Heart left ventricle (tissue), 16 donors: ENCODE measurements around the gene GRB2. TPM values are rescaled to one million over a fixed set of nuclear protein-coding genes. Genes with fewer than 3 reads are reported as not detected.

ENCODE experiments used
- ATAC-seq, 4 donors: fragments of 200-7000 bp; cut with Tn5 transposase; one replicate each; pipeline ENCODE4 v1.9.1; 2020 to 2022; ENCODE audit warnings: moderate library complexity in 4 of 4, mild to moderate bottlenecking in 3 of 4, moderate number of reproducible peaks in 1 of 4
- DNase-seq, 5 donors: peaks; one replicate each; pipeline ENCODE4 v3.0.0-alpha.2; 2020
- H3K27ac ChIP-seq, 12 donors: fragments of 200-600 bp; sonication (generic) in 4 of 12; one replicate each; pipeline versions ENCODE4 v1.5.0 to v1.8.0; 2016 to 2022; ENCODE audit warnings: mild to moderate bottlenecking in 2 of 12
- H3K27me3 ChIP-seq, 9 donors: fragments of 200-600 bp; sonication (generic) in 2 of 9; one replicate each; pipeline versions ENCODE4 v1.5.1 to v1.8.0; 2016 to 2022; ENCODE audit warnings: mild to moderate bottlenecking in 3 of 9
- H3K36me3 ChIP-seq, 9 donors: fragments of 200-600 bp; sonication (generic) in 2 of 9; one replicate each; pipeline versions ENCODE4 v1.5.0 to v1.8.0; 2018 to 2022; ENCODE audit warnings: mild to moderate bottlenecking in 2 of 9
- H3K4me1 ChIP-seq, 12 donors: fragments of 200-600 bp; sonication (generic) in 4 of 12; one replicate each; pipeline versions ENCODE4 v1.5.0 to v1.8.0; 2016 to 2022; ENCODE audit warnings: mild to moderate bottlenecking in 3 of 12
- H3K4me3 ChIP-seq, 12 donors: fragments of 200-600 bp; sonication (generic) in 4 of 12; one replicate each; pipeline versions ENCODE4 v1.5.0 to v1.8.0; 2017 to 2022; ENCODE audit warnings: mild to moderate bottlenecking in 9 of 12, moderate library complexity in 4 of 12
- H3K9me3 ChIP-seq, 12 donors: fragments of 200-600 bp; sonication (generic) in 4 of 12; one replicate each; pipeline versions ENCODE4 v1.5.0 to v1.8.0; 2016 to 2022; ENCODE audit warnings: mild to moderate bottlenecking in 1 of 12
- POLR2A ChIP-seq, 2 donors: fragments of 450-650 bp; IDR thresholded peaks; one replicate each; pipeline ENCODE4 v1.6.1; 2017; ENCODE audit warnings: antibody characterized with exemption in 2 of 2, mild to moderate bottlenecking in 2 of 2, moderate library complexity in 2 of 2
- WGBS, 4 donors: extraction: QIAGEN DNeasy Blood & Tissue Kit in 2 of 4; methylation state at CpG; one replicate each; pipeline versions ENCODE4 v1.1.5 to v1.1.7; 2013 to 2018; 5-methylcytosine and 5-hydroxymethylcytosine counted together
- intact Hi-C, 10 donors: fragments of 100-400 bp; cut with DNase I; formaldehyde crosslinking; loops; one replicate each; pipeline versions ENCODE4 v1.11.1 to v1.14.2; 2022
- polyA plus RNA-seq, 2 donors: library from polyadenylated mRNA; stranded (reverse); fragments of 200-250 nt; gene quantifications; one replicate each; pipeline ENCODE4 v1.2.3, GENCODE V29; 2013
- total RNA-seq, 9 donors: library from RNA; depleted of rRNA in 2 of 9; stranded (reverse); fragments of >200 nt in 2 of 9; fragmentation: NEBNext Ultra II Directional in 3 of 9; extraction: Animal tissue kit (Norgen Biotek cat#: 25700) in 3 of 9; gene quantifications; one replicate each; pipeline versions ENCODE4 v1.1.0 to v1.2.4, GENCODE V29; 2016 to 2023
- TF ChIP-seq, protein P1 (sequence below), 12 donors: fragments of 200-600 bp; sonication (generic) in 4 of 12; IDR thresholded peaks; one replicate each; pipeline versions ENCODE4 v1.5.0 to v1.8.0; 2018 to 2022; ENCODE audit warnings: antibody characterized with exemption in 12 of 12, mild to moderate bottlenecking in 5 of 12
- donor health status: ischemic (EF 13 %, LVEDD 7.1; RV severe dilation, severe dysfunction).
- donor health status: healthy with polysubstance abuse.
- donor health status: DM: no; HTN: yes; CAD: no.
- donor health status: DM: no; HTN: no; CAD: no.
- donor health status: ischemic (EF 25% LVEDD 6.9; RV normal size, moderate dysfunction).
- donor health status: ischemic (EF 25% LVEDD 5.7; RV mildly dilated, moderate dysfunction).
- donor health status: healthy.
- donor health status: DM: yes; HTN: yes; CAD: no.
- donor health status: ischemic (EF 35%, LVEDD 5.7; RV mildly dilated, moderate dysfunction).
- donor health status: nonischemic (EF 11% LVEDD 7.7; RV severe dilation, severe dysfunction).
- donor health status: DM: yes; HTN: yes; CAD: no.
- donor health status: PGD.
- donor health status: ischemic (EF 29% LVEDD 5.4; RV normal size, mild dysfunction).
- donor health status: nonischemic (EF 23%, LVEDD 6.1; RV moderate dilation, normal function).

The GRB2 gene
- total and polyA plus RNA-seq, 11 donors = 24.5 to 145 (median 67.7) TPM

DNA sequence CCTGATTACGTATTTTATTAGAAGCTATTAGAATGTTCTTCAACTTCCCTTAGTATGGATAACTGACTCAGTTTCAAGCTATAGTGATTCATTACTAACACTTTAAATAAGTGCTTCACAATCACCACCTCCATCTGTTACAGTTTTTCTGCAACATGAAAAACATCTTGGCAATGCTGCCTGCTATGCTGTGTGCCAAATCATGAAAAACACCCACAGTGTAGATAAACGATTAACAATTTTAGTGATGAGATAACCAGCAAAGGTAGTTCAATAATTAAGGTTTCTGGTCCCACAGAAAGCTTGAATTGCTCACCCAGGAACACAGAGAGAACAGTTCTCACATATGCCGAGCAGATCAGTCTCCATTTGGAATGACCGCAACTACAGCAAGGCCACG, 64.8 kb downstream of the GRB2 start:
- Histone ChIP-seq H3K4me3 (no peak overlapping the region), H3K27me3 (no peaks in the 10 kb centered on the region), H3K9me3 (no peaks in the 10 kb centered on the region), H3K27ac (peak overlapping the region in 1 of 12 donors; percentile 40), H3K36me3 (peaks cover 0 to 6% (median 0%) of the 10 kb centered on the region in 9 donors), H3K4me1 (peaks cover 0 to 97% (median 29%) of the 10 kb centered on the region in 12 donors)
- no peak for ATAC-seq
- no peak for DNase-seq
- intact Hi-C loops = no loop called here
- no peak for TF ChIP-seq POLR2A (IDR thresholded peaks at IDR 0.05)
- TF ChIP-seq, protein P1, sequence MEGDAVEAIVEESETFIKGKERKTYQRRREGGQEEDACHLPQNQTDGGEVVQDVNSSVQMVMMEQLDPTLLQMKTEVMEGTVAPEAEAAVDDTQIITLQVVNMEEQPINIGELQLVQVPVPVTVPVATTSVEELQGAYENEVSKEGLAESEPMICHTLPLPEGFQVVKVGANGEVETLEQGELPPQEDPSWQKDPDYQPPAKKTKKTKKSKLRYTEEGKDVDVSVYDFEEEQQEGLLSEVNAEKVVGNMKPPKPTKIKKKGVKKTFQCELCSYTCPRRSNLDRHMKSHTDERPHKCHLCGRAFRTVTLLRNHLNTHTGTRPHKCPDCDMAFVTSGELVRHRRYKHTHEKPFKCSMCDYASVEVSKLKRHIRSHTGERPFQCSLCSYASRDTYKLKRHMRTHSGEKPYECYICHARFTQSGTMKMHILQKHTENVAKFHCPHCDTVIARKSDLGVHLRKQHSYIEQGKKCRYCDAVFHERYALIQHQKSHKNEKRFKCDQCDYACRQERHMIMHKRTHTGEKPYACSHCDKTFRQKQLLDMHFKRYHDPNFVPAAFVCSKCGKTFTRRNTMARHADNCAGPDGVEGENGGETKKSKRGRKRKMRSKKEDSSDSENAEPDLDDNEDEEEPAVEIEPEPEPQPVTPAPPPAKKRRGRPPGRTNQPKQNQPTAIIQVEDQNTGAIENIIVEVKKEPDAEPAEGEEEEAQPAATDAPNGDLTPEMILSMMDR (IDR thresholded peaks at IDR 0.05) = no peak
- WGBS, 4 donors = 79 to 89% (median 84%) methylated on average over 5 of the region's 5 CpGs

DNA sequence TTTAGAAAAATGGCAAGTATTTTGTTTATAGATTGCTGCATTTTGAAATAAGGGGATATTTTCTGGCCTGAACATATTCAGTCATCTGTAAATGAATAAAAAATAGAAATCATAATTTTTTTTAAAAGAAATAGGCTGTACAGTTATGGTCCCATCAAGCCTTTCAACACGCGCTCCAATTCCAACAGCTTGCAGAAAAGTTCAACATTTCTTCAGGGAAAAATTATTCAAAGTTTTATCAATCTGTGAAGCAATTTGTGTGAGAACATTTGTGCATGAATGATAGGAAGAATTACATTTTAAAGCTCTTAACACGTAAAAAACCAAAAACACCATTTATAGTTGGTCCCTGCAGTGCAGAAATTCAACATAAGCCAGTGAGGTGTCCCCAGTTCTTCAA, 65.5 kb downstream of the GRB2 start:
- H3K9me3 ChIP-seq = no peaks in the 10 kb centered on the region
- peaks cover 0 to 97% (median 29%) of the 10 kb centered on the region in 12 donors for H3K4me1 ChIP-seq
- no peaks in the 10 kb centered on the region for H3K27me3 ChIP-seq
- no peak for ATAC-seq
- H3K27ac ChIP-seq = peak overlapping the region in 1 of 12 donors; percentile 85
- intact Hi-C loops = loop anchor here in 1 of 10 donors (10.0 kb wide), 1 partner anchor 65 kb away; the partner anchor contains the start of gene MIF4GD
- no peak for DNase-seq
- H3K4me3 ChIP-seq = no peak overlapping the region
- TF ChIP-seq POLR2A (IDR thresholded peaks at IDR 0.05) = no peak
- TF ChIP-seq, protein P1 (IDR thresholded peaks at IDR 0.05) = no peak
- WGBS, 4 donors = 88 to 93% (median 91%) methylated on average over 3 of the region's 3 CpGs
- H3K36me3 ChIP-seq = peaks cover 0 to 6% (median 0%) of the 10 kb centered on the region in 9 donors

DNA sequence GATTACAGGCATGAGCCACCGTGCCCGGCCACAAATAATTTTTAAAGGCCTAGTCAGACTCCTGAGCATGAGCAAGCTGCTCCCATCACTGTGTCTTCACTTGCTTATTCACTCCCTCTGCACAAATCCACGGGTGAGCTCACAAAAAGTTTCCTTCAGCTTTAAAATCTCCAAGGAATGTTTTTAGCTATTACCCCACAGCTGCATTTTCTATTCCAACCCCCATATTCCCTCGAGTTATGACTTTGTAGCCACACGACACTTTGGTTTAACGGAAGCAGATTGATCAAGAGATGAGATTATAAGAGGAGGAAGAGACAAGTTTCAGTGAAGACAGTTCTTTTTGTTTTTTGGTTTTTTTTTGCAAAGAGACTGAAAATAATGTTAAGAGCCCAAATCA, 67.1 kb downstream of the GRB2 start:
- peak in 2 of 4 donors; percentile 36 to 42 for ATAC-seq
- DNase-seq = no peak
- intact Hi-C loops = loop anchor here in 1 of 10 donors (10.0 kb wide), 1 partner anchor 64 kb away; the partner anchor contains the start of gene MIF4GD
- peak overlapping the region in 2 of 12 donors; percentile 2 to 9 for H3K4me3 ChIP-seq
- no peaks in the 10 kb centered on the region for H3K9me3 ChIP-seq
- H3K4me1 ChIP-seq = peaks cover 0 to 88% (median 17%) of the 10 kb centered on the region in 12 donors
- TF ChIP-seq, protein P1 (IDR thresholded peaks at IDR 0.05) = no peak
- TF ChIP-seq POLR2A (IDR thresholded peaks at IDR 0.05) = no peak
- peaks cover 0 to 6% (median 0%) of the 10 kb centered on the region in 9 donors for H3K36me3 ChIP-seq
- 46 to 61% (median 56%) methylated on average over 6 of the region's 6 CpGs for WGBS, 4 donors
- no peaks in the 10 kb centered on the region for H3K27me3 ChIP-seq
- H3K27ac ChIP-seq = peak overlapping the region in 7 of 12 donors; percentile 3 to 85 (median 35)

DNA sequence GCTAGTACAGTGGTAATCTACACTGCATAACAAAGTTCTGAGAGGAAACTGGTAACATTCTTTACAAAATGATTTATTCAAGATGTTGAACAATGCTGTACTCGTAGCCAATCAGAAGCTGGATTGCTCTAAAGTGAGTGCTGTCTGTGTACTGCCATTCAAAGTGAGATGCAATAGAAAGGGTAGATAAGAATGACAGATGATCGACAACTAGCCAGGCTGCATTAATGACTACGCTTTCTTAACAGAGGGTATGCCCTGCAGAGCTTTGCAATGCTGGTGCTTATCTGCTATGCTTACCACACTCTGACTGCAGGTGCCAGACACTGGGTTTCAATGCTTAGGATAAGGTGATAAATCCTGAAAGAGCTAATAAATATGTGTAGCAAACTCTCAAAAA, 70.2 kb downstream of the GRB2 start:
- no peaks in the 10 kb centered on the region for H3K27me3 ChIP-seq
- WGBS, 4 donors = 69 to 87% (median 78%) methylated on average over 3 of the region's 3 CpGs
- peaks cover 0 to 22% (median 3%) of the 10 kb centered on the region in 9 donors for H3K36me3 ChIP-seq
- H3K4me1 ChIP-seq = peaks cover 0 to 84% (median 10%) of the 10 kb centered on the region in 12 donors
- H3K4me3 ChIP-seq = no peak overlapping the region
- H3K27ac ChIP-seq = no peak overlapping the region
- no peaks in the 10 kb centered on the region for H3K9me3 ChIP-seq
- ATAC-seq = no peak
- intact Hi-C loops = loop anchor here in 1 of 10 donors (10.0 kb wide), 1 partner anchor 61 kb away; the partner anchor contains the start of gene MIF4GD
- no peak for TF ChIP-seq POLR2A (IDR thresholded peaks at IDR 0.05)
- TF ChIP-seq, protein P1 (IDR thresholded peaks at IDR 0.05) = no peak
- no peak for DNase-seq
